ENCODE results near the gene DNAH10. TPM values are rescaled to one million over a fixed set of nuclear protein-coding genes. Genes with fewer than 3 reads are reported as not detected.
A peak's percentile ranks its signal among the peaks of the same experiment; 100 is the strongest.

DNAH10 gene
- total and polyA plus RNA-seq, 4 donors = 4.5 to 18.1 (median 11.4) TPM

DNA sequence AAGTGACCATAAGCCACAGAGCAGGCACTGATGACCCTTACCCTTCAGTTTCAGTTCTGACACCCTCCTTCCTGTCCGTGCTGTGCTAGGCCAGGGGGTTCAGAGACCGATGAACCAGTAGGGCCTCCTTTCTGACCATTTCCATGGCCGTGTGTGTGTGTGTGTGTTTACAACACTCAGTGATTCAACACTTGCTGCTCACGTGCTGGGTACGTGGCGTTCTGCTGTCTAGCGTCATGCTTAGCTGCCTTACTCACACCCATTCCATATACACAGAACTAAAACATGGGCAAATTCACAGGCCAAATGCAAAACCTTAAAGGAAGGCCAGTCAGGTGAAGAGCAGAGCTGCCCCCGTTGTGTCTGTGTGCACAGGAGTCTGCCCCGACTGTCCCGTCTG lies 67.5 kb downstream of the DNAH10 start:
- Histone ChIP-seq H3K4me3 (ENCODE audit: low read depth, low read length) (no peak overlapping the region), H3K27ac (ENCODE audit: low read depth, low read length) (no peak overlapping the region), H3K4me1 (ENCODE audit: control insufficient read depth, insufficient read depth, low read length) (no peaks in the 10 kb centered on the region), H3K27me3 (ENCODE audit: control insufficient read depth, insufficient read depth, low read length) (no peaks in the 10 kb centered on the region), H3K36me3 (ENCODE audit: control insufficient read depth, insufficient read depth, low read length) (no peaks in the 10 kb centered on the region), H3K9me3 (ENCODE audit: control insufficient read depth, insufficient read depth, low read length) (no peaks in the 10 kb centered on the region)
- no peak for DNase-seq (ENCODE audit: low read depth in 4 of 6, low spot score in 6 of 6)
- WGBS (ENCODE audit: insufficient coverage) = 100% methylated on average over 2 of the region's 10 CpGs

DNA sequence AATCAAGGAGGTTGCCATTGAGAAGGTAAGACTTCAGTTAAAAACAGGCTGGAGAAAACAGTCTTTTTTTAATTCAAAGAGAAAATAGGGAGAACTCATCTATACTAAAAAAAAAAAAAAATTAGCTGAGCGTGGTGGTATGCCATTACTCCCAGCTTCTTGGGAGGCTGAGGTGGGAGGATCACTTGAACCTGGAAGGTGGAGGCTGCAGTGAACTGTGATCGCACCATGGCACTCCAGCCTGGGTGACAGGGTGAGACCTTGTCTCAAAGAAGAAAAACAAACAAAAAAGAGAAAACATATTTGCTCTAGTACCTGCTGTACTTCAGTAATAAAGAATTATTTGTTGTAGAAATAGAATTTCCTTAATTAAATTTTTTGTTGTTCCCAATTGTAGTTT lies 68.6 kb downstream of the DNAH10 start:
- Histone ChIP-seq H3K36me3 (ENCODE audit: control insufficient read depth, insufficient read depth, low read length) (no peaks in the 10 kb centered on the region), H3K4me3 (ENCODE audit: low read depth, low read length) (no peak overlapping the region), H3K27ac (ENCODE audit: low read depth, low read length) (no peak overlapping the region), H3K27me3 (ENCODE audit: control insufficient read depth, insufficient read depth, low read length) (no peaks in the 10 kb centered on the region), H3K4me1 (ENCODE audit: control insufficient read depth, insufficient read depth, low read length) (no peaks in the 10 kb centered on the region), H3K9me3 (ENCODE audit: control insufficient read depth, insufficient read depth, low read length) (peaks cover 3% of the 10 kb centered on the region)
- no CpG with 5 or more reads among the region's 2 CpGs for WGBS (ENCODE audit: insufficient coverage)
- no peak for DNase-seq (ENCODE audit: low read depth in 4 of 6, low spot score in 6 of 6)

DNA sequence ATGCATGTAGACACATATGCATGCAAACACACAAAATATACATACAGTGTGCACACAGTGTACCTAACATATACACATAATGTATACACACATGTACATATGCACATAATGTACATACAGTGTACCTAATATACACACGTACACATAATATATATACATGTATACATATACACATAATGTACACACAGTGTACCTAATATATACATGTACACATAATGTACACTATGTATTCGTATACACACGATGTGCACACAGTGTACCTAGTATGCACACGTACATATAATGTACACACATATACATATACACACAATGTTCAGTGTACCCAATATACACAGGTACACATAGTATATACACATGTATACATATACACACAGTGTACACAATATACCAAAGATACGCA lies 70.0 kb downstream of the DNAH10 start:
- no peaks in the 10 kb centered on the region for H3K4me1 ChIP-seq (ENCODE audit: control insufficient read depth, insufficient read depth, low read length)
- 100% methylated on average over 3 of the region's 5 CpGs for whole genome bisulfite sequencing (ENCODE audit: insufficient coverage)
- H3K27ac ChIP-seq (ENCODE audit: low read depth, low read length) = no peak overlapping the region
- DNase-seq (ENCODE audit: low read depth in 4 of 6, low spot score in 6 of 6) = no peak
- H3K9me3 ChIP-seq (ENCODE audit: control insufficient read depth, insufficient read depth, low read length) = peaks cover 3% of the 10 kb centered on the region
- H3K36me3 ChIP-seq (ENCODE audit: control insufficient read depth, insufficient read depth, low read length) = no peaks in the 10 kb centered on the region
- H3K27me3 ChIP-seq (ENCODE audit: control insufficient read depth, insufficient read depth, low read length) = no peaks in the 10 kb centered on the region
- H3K4me3 ChIP-seq (ENCODE audit: low read depth, low read length) = no peak overlapping the region

DNA sequence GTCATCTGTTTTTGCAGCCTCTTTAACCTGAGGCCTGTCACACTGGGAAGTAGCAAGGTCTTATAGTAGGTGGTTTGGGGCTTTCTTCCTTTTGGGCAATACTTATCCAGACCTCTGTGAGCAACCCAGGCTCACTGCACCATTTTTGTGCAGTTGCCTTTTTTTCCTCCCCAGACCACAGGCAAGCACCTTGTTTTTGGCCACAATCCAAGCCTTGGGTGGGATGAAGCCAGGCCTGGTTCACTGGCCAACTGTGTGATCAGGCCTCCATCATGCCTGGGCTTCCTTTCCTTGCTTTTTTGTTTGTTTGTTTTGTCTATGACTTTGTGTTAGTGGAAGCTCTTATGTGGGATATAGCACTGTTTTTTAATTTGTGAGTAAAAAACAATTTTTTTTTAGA lies 71.7 kb downstream of the DNAH10 start:
- Histone ChIP-seq H3K4me3 (ENCODE audit: low read depth, low read length) (no peak overlapping the region), H3K4me1 (ENCODE audit: control insufficient read depth, insufficient read depth, low read length) (no peaks in the 10 kb centered on the region), H3K36me3 (ENCODE audit: control insufficient read depth, insufficient read depth, low read length) (no peaks in the 10 kb centered on the region), H3K27ac (ENCODE audit: low read depth, low read length) (no peak overlapping the region), H3K9me3 (ENCODE audit: control insufficient read depth, insufficient read depth, low read length) (peaks cover 3% of the 10 kb centered on the region), H3K27me3 (ENCODE audit: control insufficient read depth, insufficient read depth, low read length) (no peaks in the 10 kb centered on the region)
- DNase-seq (ENCODE audit: low read depth in 4 of 6, low spot score in 6 of 6) = no peak

DNA sequence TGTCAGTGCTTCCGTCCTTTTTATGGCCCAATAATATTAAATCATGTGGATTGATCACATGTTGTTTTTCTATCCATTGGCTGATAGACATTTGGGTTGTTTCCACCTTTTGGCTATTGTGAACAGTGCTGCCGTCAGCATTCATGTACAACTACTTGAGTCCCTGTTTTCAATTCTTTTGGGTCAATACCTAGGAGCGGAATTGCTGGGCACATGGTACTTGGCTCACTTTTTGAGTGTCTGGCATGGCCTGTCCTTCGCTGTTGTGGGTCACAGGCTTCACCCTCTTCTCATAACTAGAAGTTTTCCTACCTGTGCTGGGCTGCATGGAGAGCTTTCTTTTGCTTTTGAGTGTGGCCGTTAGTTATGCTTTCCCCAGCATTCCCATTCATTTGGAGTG lies 72.7 kb downstream of the DNAH10 start:
- WGBS (ENCODE audit: insufficient coverage) = 94% methylated on average over 2 of the region's 5 CpGs
- H3K4me1 ChIP-seq (ENCODE audit: control insufficient read depth, insufficient read depth, low read length) = no peaks in the 10 kb centered on the region
- no peaks in the 10 kb centered on the region for H3K36me3 ChIP-seq (ENCODE audit: control insufficient read depth, insufficient read depth, low read length)
- no peak for DNase-seq (ENCODE audit: low read depth in 4 of 6, low spot score in 6 of 6)
- H3K9me3 ChIP-seq (ENCODE audit: control insufficient read depth, insufficient read depth, low read length) = peaks cover 3% of the 10 kb centered on the region
- no peak overlapping the region for H3K4me3 ChIP-seq (ENCODE audit: low read depth, low read length)
- H3K27me3 ChIP-seq (ENCODE audit: control insufficient read depth, insufficient read depth, low read length) = no peaks in the 10 kb centered on the region
- no peak overlapping the region for H3K27ac ChIP-seq (ENCODE audit: low read depth, low read length)

DNA sequence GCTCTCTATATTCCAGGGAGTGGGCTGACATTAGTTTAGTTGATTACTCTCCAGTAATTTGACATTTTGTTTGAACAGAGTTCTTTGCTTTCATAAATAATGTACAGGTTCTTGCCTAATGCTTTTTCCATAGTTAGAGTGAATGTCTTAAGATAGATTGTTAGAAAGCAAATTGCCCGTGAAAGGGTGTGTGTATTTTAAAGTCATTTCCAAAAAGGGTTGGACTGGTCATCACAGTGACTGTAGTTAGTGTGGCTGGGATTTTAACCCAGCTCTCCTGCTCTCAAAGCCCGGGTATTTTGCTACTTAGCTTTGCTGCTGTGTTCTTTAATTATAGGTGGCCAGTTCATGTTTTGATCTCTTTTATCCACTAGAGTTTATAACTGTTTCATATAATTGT lies 74.2 kb downstream of the DNAH10 start:
- no CpG with 5 or more reads among the region's 2 CpGs for WGBS (ENCODE audit: insufficient coverage)
- DNase-seq (ENCODE audit: low read depth in 4 of 6, low spot score in 6 of 6) = no peak
- H3K9me3 ChIP-seq (ENCODE audit: control insufficient read depth, insufficient read depth, low read length) = peaks cover 3% of the 10 kb centered on the region
- H3K36me3 ChIP-seq (ENCODE audit: control insufficient read depth, insufficient read depth, low read length) = no peaks in the 10 kb centered on the region
- H3K4me3 ChIP-seq (ENCODE audit: low read depth, low read length) = no peak overlapping the region
- H3K27me3 ChIP-seq (ENCODE audit: control insufficient read depth, insufficient read depth, low read length) = no peaks in the 10 kb centered on the region
- no peak overlapping the region for H3K27ac ChIP-seq (ENCODE audit: low read depth, low read length)
- H3K4me1 ChIP-seq (ENCODE audit: control insufficient read depth, insufficient read depth, low read length) = no peaks in the 10 kb centered on the region

DNA sequence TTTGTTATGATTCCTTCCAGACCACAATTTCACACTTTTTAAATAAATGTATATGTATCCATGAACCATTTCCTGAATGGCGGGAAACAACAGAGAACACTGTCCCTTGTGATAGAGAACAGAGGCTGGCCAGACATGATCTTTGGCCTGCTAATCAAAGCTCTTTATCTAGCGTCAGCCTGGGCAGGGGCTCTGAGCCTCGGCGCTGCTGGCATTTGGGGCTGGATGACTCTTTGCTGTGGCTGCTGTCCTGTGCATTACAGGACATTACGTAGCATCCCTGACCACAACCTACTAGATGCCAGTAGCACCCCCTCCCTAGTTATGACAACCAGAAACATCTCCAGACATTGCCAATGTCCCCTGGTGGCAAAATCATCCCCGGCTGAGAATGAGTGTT lies 77.7 kb downstream of the DNAH10 start:
- WGBS (ENCODE audit: insufficient coverage) = 74% methylated on average over 6 of the region's 6 CpGs
- Histone ChIP-seq H3K36me3 (ENCODE audit: control insufficient read depth, insufficient read depth, low read length) (no peaks in the 10 kb centered on the region), H3K9me3 (ENCODE audit: control insufficient read depth, insufficient read depth, low read length) (peaks cover 2% of the 10 kb centered on the region), H3K4me3 (ENCODE audit: low read depth, low read length) (no peak overlapping the region), H3K27ac (ENCODE audit: low read depth, low read length) (no peak overlapping the region), H3K4me1 (ENCODE audit: control insufficient read depth, insufficient read depth, low read length) (no peaks in the 10 kb centered on the region), H3K27me3 (ENCODE audit: control insufficient read depth, insufficient read depth, low read length) (no peaks in the 10 kb centered on the region)
- DNase-seq (ENCODE audit: low read depth in 4 of 6, low spot score in 6 of 6) = no peak

DNA sequence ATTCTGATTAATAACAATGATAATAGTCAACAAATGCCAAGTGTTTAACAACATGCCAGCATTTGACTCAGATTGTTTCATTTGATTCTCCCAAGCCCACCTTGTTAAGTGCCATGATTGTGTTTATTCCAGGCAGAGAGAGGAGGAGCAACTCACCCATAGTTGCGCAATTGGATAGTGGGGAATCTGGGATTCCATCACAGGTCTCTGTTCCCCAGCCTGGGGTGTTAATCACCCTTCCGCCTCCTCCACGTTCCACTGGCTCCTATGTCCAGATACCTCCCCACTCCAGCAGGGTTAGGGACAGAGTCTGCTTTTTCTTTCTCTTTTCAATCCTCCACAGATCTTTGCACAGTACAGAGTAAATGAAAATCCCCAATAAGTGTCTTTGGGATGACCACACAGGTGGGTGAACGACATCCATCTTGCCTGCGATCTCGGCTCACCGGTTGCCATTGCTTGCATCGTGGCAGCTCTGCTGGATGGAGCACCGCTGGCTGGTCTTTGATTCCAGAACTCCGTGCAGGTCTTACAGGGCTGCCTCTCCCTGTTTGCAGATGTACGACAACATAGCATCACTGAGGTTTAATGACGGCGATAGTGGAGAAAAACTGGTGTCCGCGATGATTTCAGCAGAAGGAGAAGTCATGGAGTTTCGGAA lies 78.8 kb downstream of the DNAH10 start:
- Histone ChIP-seq H3K27me3 (ENCODE audit: control insufficient read depth, insufficient read depth, low read length) (no peaks in the 10 kb centered on the region), H3K4me1 (ENCODE audit: control insufficient read depth, insufficient read depth, low read length) (no peaks in the 10 kb centered on the region), H3K36me3 (ENCODE audit: control insufficient read depth, insufficient read depth, low read length) (no peaks in the 10 kb centered on the region), H3K27ac (ENCODE audit: low read depth, low read length) (no peak overlapping the region), H3K4me3 (ENCODE audit: low read depth, low read length) (no peak overlapping the region), H3K9me3 (ENCODE audit: control insufficient read depth, insufficient read depth, low read length) (no peaks in the 10 kb centered on the region)
- WGBS (ENCODE audit: insufficient coverage) = 95% methylated on average over 13 of the region's 16 CpGs
- no peak for DNase-seq (ENCODE audit: low read depth in 4 of 6, low spot score in 6 of 6)

DNA sequence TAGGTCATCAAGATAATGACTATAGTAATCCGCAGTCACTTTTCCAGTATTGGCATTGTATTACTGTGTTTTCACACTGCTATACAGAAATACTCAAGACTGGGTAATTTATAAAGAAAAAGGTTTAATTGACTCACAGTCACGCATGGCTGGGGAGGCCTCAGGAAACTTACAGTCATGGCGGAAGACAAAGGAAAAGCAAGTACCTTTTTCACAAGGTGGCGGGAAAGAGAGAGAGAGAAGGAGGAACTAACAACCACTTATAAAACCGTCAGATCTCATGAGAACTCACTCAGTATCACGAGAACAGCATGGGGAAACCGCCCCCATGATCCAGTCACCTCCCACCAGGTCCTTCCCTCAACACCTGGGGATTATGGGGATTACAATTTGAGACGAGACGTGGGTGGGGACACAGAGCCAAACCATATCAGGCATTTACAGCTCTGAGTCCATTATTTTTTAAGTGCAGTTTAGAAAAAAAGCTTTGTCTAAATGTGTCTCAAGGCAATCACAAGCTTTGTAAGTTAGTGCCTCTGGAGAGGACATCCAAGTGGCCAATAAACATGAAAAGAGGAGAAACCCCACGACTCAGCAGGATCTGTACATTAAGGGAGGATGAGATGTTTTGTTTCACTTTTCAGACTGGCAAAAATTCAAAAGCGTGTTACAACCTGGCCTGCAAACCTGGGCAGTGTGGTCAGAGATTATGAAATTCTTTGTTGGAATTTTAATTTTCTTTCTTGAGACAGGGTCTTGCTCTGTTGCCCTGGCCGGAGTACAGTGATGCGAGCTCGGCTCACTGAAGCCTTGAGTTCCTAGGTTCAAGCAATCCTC lies 82.0 kb downstream of the DNAH10 start:
- Histone ChIP-seq H3K36me3 (ENCODE audit: control insufficient read depth, insufficient read depth, low read length) (no peaks in the 10 kb centered on the region), H3K4me3 (ENCODE audit: low read depth, low read length) (no peak overlapping the region), H3K27me3 (ENCODE audit: control insufficient read depth, insufficient read depth, low read length) (no peaks in the 10 kb centered on the region), H3K27ac (ENCODE audit: low read depth, low read length) (no peak overlapping the region), H3K9me3 (ENCODE audit: control insufficient read depth, insufficient read depth, low read length) (no peaks in the 10 kb centered on the region), H3K4me1 (ENCODE audit: control insufficient read depth, insufficient read depth, low read length) (no peaks in the 10 kb centered on the region)
- whole genome bisulfite sequencing (ENCODE audit: insufficient coverage) = 83% methylated on average over 4 of the region's 14 CpGs
- DNase-seq (ENCODE audit: low read depth in 4 of 6, low spot score in 6 of 6) = peak in 1 of 6 donors; percentile 13

DNA sequence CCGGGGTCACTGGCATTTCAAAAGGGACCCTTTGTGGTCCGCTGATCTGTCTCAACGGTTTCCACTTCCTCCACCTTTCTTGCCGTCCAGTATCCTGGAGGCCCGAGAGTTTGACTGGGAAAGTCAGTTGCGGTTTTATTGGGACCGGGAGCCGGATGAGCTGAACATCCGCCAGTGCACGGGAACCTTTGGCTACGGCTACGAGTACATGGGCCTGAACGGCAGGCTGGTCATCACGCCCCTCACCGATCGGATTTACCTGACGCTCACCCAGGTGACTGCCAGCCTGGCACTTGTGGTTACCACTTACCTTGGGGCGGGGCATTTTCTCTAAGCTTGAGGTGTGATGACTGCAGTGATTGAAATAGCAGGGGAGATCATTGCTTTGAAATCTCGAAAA lies 83.8 kb downstream of the DNAH10 start:
- H3K4me3 ChIP-seq (ENCODE audit: low read depth, low read length) = no peak overlapping the region
- H3K9me3 ChIP-seq (ENCODE audit: control insufficient read depth, insufficient read depth, low read length) = no peaks in the 10 kb centered on the region
- H3K4me1 ChIP-seq (ENCODE audit: control insufficient read depth, insufficient read depth, low read length) = no peaks in the 10 kb centered on the region
- H3K27ac ChIP-seq (ENCODE audit: low read depth, low read length) = no peak overlapping the region
- WGBS (ENCODE audit: insufficient coverage) = 94% methylated on average over 19 of the region's 19 CpGs
- H3K27me3 ChIP-seq (ENCODE audit: control insufficient read depth, insufficient read depth, low read length) = no peaks in the 10 kb centered on the region
- peaks cover 3% of the 10 kb centered on the region for H3K36me3 ChIP-seq (ENCODE audit: control insufficient read depth, insufficient read depth, low read length)
- DNase-seq (ENCODE audit: low read depth in 4 of 6, low spot score in 6 of 6) = no peak
